ENCODE measurements around the gene E2F6.

Gene E2F6

DNA sequence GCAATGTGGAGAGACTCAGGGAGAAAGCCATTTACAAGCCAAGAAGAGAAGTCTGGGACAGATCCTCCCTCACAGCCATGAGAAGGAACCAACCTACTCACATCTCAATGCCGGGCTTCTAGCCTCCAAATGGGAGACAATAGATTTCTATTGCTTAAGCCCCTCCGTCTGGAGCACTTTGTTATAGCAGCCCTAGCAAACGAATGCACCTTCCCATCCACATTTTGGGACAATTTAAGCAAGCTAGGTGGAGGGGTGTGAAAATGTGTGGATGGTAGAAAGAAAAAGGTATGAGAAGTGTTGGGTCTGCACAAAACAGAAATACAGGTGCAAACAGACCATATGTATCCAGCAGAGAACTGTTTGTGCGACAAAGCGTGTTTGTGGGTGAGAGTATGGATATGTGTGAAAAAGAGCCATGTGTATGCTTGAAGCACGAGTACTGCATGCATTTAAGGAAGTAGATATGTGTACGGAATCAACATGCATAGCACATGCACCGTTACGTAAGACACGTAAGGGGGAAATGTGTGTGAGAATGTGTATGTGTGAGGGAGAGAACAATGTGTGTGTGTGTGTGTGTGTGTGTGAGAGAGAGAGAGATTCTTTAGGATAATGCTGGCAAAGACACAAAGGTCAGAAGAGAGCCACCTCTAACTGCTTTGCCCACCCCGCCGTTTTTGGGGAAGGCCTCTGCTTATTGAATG lies 13.1 kb upstream of the E2F6 start:
- Histone ChIP-seq H3K36me3 (ENCODE audit: control insufficient read depth, insufficient read depth, low read length) (no peaks in the 10 kb centered on the region), H3K27me3 (ENCODE audit: control insufficient read depth, insufficient read depth, low read length) (peaks cover 23% of the 10 kb centered on the region), H3K27ac (ENCODE audit: low read depth, low read length) (no peak overlapping the region), H3K9me3 (ENCODE audit: control insufficient read depth, insufficient read depth, low read depth, low read length) (no peaks in the 10 kb centered on the region), H3K9ac (ENCODE audit: low read length) (no peak overlapping the region), H3K4me1 (ENCODE audit: control insufficient read depth, insufficient read depth, low read length) (peaks cover 10% of the 10 kb centered on the region; the same call in 1 of the 2 replicates), H3K4me3 (ENCODE audit: low read depth, low read length) (no peak overlapping the region)

DNA sequence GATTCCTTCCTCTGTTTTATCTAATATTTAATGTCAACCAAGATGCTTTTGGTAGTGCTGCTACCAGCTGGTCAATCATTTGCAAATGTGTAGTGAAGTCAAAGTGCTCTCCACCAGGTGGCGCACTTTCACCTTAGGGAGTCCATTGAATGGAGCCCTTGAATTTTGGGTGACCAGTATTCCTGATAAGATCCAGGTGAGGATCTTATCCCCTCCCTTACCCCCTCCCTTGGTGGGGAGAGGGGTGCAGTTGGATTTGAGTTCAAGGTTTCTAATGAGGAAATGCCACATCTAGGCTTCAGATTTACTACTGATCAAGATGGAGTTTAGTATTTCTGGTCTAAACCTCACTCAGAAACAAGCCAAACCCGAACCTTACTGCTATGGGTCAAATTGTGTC lies 12.0 kb upstream of the E2F6 start:
- H3K9ac ChIP-seq (ENCODE audit: low read length): no peak overlapping the region
- H3K27ac ChIP-seq (ENCODE audit: low read depth, low read length): no peak overlapping the region

GRCh38 chr2:11473659-11474433 lies 7.9 kb upstream of the E2F6 start:
- peaks cover 3% of the 10 kb centered on the region; the same call in 1 of the 2 replicates for H3K4me1 ChIP-seq (ENCODE audit: control insufficient read depth, insufficient read depth, low read length)
- no peaks in the 10 kb centered on the region for H3K9me3 ChIP-seq (ENCODE audit: control insufficient read depth, insufficient read depth, low read depth, low read length)
- H3K27ac ChIP-seq (ENCODE audit: low read depth, low read length): no peak overlapping the region
- H3K9ac ChIP-seq (ENCODE audit: low read length): no peak overlapping the region
- no peak overlapping the region for H3K4me3 ChIP-seq (ENCODE audit: low read depth, low read length)
- no peaks in the 10 kb centered on the region for H3K36me3 ChIP-seq (ENCODE audit: control insufficient read depth, insufficient read depth, low read length)
- no peaks in the 10 kb centered on the region for H3K27me3 ChIP-seq (ENCODE audit: control insufficient read depth, insufficient read depth, low read length)

More for the DNA sequence above, 12.0 kb upstream of the E2F6 start:
- Histone ChIP-seq H3K4me3 (ENCODE audit: low read depth, low read length) (no peak overlapping the region), H3K9me3 (ENCODE audit: control insufficient read depth, insufficient read depth, low read depth, low read length) (no peaks in the 10 kb centered on the region), H3K27me3 (ENCODE audit: control insufficient read depth, insufficient read depth, low read length) (peaks cover 22% of the 10 kb centered on the region), H3K36me3 (ENCODE audit: control insufficient read depth, insufficient read depth, low read length) (no peaks in the 10 kb centered on the region), H3K4me1 (ENCODE audit: control insufficient read depth, insufficient read depth, low read length) (peaks cover 8% of the 10 kb centered on the region; the same call in 1 of the 2 replicates)

GRCh38 chr2:11467749-11468148 lies 1.8 kb upstream of the E2F6 start:
- no peak overlapping the region for H3K4me3 ChIP-seq (ENCODE audit: low read depth, low read length)
- H3K4me1 ChIP-seq (ENCODE audit: control insufficient read depth, insufficient read depth, low read length): no peaks in the 10 kb centered on the region; the same call in 1 of the 2 replicates
- H3K9me3 ChIP-seq (ENCODE audit: control insufficient read depth, insufficient read depth, low read depth, low read length): no peaks in the 10 kb centered on the region

GRCh38 chr2:11467129-11467649 lies 1.2 kb upstream of the E2F6 start:
- H3K4me3 ChIP-seq (ENCODE audit: low read depth, low read length): no peak overlapping the region
- H3K9ac ChIP-seq (ENCODE audit: low read length): no peak overlapping the region

More at GRCh38 chr2:11467749-11468148, 1.8 kb upstream of the E2F6 start:
- Histone ChIP-seq H3K9ac (ENCODE audit: low read length) (no peak overlapping the region), H3K27ac (ENCODE audit: low read depth, low read length) (no peak overlapping the region), H3K36me3 (ENCODE audit: control insufficient read depth, insufficient read depth, low read length) (peaks cover 13% of the 10 kb centered on the region; the same call in 1 of the 2 replicates), H3K27me3 (ENCODE audit: control insufficient read depth, insufficient read depth, low read length) (no peaks in the 10 kb centered on the region; the same call in 1 of the 2 replicates)

GRCh38 chr2:11466307-11467128 lies 557 bp upstream of the E2F6 start:
- no peak overlapping the region for H3K9ac ChIP-seq (ENCODE audit: low read length)
- H3K27ac ChIP-seq (ENCODE audit: low read depth, low read length): no peak overlapping the region
- H3K4me1 ChIP-seq (ENCODE audit: control insufficient read depth, insufficient read depth, low read length): no peaks in the 10 kb centered on the region; the same call in 1 of the 2 replicates
- no peaks in the 10 kb centered on the region; the same call in 1 of the 2 replicates for H3K27me3 ChIP-seq (ENCODE audit: control insufficient read depth, insufficient read depth, low read length)
- H3K9me3 ChIP-seq (ENCODE audit: control insufficient read depth, insufficient read depth, low read depth, low read length): no peaks in the 10 kb centered on the region
- peak overlapping the region; percentile 55 for H3K4me3 ChIP-seq (ENCODE audit: low read depth, low read length)
- H3K36me3 ChIP-seq (ENCODE audit: control insufficient read depth, insufficient read depth, low read length): peaks cover 13% of the 10 kb centered on the region; the same call in 1 of the 2 replicates

More at GRCh38 chr2:11467129-11467649, 1.2 kb upstream of the E2F6 start:
- Histone ChIP-seq H3K9me3 (ENCODE audit: control insufficient read depth, insufficient read depth, low read depth, low read length) (no peaks in the 10 kb centered on the region), H3K36me3 (ENCODE audit: control insufficient read depth, insufficient read depth, low read length) (peaks cover 13% of the 10 kb centered on the region; the same call in 1 of the 2 replicates), H3K27ac (ENCODE audit: low read depth, low read length) (no peak overlapping the region), H3K27me3 (ENCODE audit: control insufficient read depth, insufficient read depth, low read length) (no peaks in the 10 kb centered on the region; the same call in 1 of the 2 replicates), H3K4me1 (ENCODE audit: control insufficient read depth, insufficient read depth, low read length) (no peaks in the 10 kb centered on the region; the same call in 1 of the 2 replicates)

DNA sequence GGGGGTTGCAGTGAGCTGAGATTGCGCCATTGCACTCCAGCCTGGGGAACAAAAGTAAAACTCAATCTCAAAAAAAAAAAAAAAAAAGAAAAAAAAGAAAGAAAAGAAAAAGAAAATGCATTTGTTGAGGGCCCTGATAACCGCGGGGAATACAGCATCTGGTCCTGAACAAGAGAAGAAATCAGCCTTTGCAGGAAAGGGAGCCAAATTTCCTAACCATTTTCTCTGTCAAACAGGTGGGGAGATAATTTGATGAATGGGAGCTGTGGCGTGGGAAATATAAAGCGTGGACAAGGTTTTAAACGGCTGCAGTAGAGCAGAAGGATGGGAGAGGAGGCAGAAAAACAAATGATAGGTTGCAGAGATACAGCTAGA lies 864 bp downstream of the E2F6 start:
- no peaks in the 10 kb centered on the region; the same call in 1 of the 2 replicates for H3K4me1 ChIP-seq (ENCODE audit: control insufficient read depth, insufficient read depth, low read length)
- H3K9ac ChIP-seq (ENCODE audit: low read length): peak overlapping the region; percentile 74
- peaks cover 13% of the 10 kb centered on the region; the same call in 1 of the 2 replicates for H3K36me3 ChIP-seq (ENCODE audit: control insufficient read depth, insufficient read depth, low read length)
- no peak overlapping the region; the same call in 1 of the 2 replicates for H3K27ac ChIP-seq (ENCODE audit: low read depth, low read length)
- H3K27me3 ChIP-seq (ENCODE audit: control insufficient read depth, insufficient read depth, low read length): no peaks in the 10 kb centered on the region; the same call in 1 of the 2 replicates
- peak overlapping the region; percentile 55 for H3K4me3 ChIP-seq (ENCODE audit: low read depth, low read length)
- H3K9me3 ChIP-seq (ENCODE audit: control insufficient read depth, insufficient read depth, low read depth, low read length): no peaks in the 10 kb centered on the region

DNA sequence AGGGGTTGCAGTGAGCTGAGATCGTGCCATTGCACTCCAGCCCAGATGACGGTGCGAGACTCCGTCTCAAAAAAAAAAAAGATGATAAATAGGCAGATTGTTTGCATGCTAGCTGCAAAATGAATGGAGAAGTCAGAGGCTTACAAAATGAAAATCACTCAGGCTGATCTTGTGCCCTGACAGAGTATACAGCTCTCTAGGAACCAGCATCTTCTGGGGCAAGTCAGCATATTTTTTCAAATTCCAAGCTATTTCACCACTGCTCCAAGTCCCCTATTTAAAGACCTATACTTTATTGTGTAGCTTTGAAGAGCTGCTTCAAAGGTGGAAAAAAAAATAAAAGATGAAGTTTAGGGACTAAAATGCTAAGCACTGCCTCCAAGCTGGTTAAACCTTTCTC lies 6.1 kb downstream of the E2F6 start:
- H3K4me1 ChIP-seq (ENCODE audit: control insufficient read depth, insufficient read depth, low read length): peaks cover 3% of the 10 kb centered on the region; the same call in 1 of the 2 replicates
- no peak overlapping the region for H3K27ac ChIP-seq (ENCODE audit: low read depth, low read length)
- H3K27me3 ChIP-seq (ENCODE audit: control insufficient read depth, insufficient read depth, low read length): no peaks in the 10 kb centered on the region
- no peak overlapping the region for H3K9ac ChIP-seq (ENCODE audit: low read length)
- H3K4me3 ChIP-seq (ENCODE audit: low read depth, low read length): no peak overlapping the region
- peaks cover 29% of the 10 kb centered on the region for H3K36me3 ChIP-seq (ENCODE audit: control insufficient read depth, insufficient read depth, low read length)
- H3K9me3 ChIP-seq (ENCODE audit: control insufficient read depth, insufficient read depth, low read depth, low read length): no peaks in the 10 kb centered on the region

DNA sequence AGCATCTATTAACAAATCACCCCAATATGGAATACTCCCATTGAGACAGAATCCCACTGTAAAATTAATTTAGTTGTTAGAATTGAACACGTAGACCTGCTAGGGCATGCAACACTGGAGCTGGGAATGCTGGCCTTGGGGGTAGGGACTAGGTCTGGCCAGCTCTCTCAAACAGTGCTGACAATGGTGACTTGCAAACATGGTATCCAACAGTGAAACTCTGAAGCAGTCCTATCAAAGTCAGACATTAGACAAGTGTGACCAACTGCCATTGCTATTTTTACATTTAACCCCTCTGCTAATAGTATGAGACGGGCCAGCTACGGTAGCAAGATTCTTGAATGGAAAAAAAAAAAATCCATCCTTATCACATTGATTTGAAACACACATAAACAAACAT lies 7.2 kb downstream of the E2F6 start:
- Histone ChIP-seq H3K27me3 (ENCODE audit: control insufficient read depth, insufficient read depth, low read length) (no peaks in the 10 kb centered on the region), H3K36me3 (ENCODE audit: control insufficient read depth, insufficient read depth, low read length) (peaks cover 31% of the 10 kb centered on the region), H3K4me1 (ENCODE audit: control insufficient read depth, insufficient read depth, low read length) (peaks cover 3% of the 10 kb centered on the region; the same call in 1 of the 2 replicates), H3K9ac (ENCODE audit: low read length) (no peak overlapping the region), H3K4me3 (ENCODE audit: low read depth, low read length) (no peak overlapping the region), H3K27ac (ENCODE audit: low read depth, low read length) (no peak overlapping the region), H3K9me3 (ENCODE audit: control insufficient read depth, insufficient read depth, low read depth, low read length) (no peaks in the 10 kb centered on the region)

DNA sequence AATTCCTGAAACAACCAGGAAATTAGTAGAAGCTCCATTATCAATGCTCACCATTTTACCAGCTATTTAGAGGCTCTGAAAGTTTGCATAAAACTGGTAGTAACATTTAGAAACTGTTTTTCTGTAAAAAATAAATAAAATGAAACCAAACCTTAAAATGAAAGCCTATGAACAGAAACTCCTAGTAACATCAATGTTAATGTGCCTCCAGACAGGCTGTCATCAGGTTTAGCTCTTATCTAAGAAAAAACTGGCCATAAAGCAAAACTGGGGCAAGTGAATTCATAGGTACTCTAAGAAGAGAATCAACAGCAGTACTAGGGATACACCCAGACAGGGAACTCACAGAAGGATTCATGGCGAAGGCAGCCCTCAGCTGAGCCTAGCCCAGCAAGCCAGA lies 8.0 kb downstream of the E2F6 start:
- Histone ChIP-seq H3K27ac (ENCODE audit: low read depth, low read length) (no peak overlapping the region), H3K27me3 (ENCODE audit: control insufficient read depth, insufficient read depth, low read length) (no peaks in the 10 kb centered on the region), H3K9me3 (ENCODE audit: control insufficient read depth, insufficient read depth, low read depth, low read length) (no peaks in the 10 kb centered on the region), H3K36me3 (ENCODE audit: control insufficient read depth, insufficient read depth, low read length) (peaks cover 31% of the 10 kb centered on the region), H3K4me3 (ENCODE audit: low read depth, low read length) (no peak overlapping the region), H3K9ac (ENCODE audit: low read length) (no peak overlapping the region), H3K4me1 (ENCODE audit: control insufficient read depth, insufficient read depth, low read length) (peaks cover 3% of the 10 kb centered on the region; the same call in 1 of the 2 replicates)
